Neural cell (in vitro differentiated cells): Measurements from ENCODE around the gene ATP5ME. TPM values are rescaled to one million over a fixed set of nuclear protein-coding genes. Genes with fewer than 3 reads are reported as not detected.
"Not testable (repeated sequence)": the region's sequence is repeated elsewhere in the genome, so short reads cannot be mapped to it uniquely, and the experiment has no call there.

ENCODE experiments used
- H2AFZ ChIP-seq: fragments of 200-600, 300-800 bp; sonication (generic), shearing (Covaris generic); 2 replicates; pipeline ENCODE4 v1.6.0; 2014; ENCODE audit warnings: low read depth, mild to moderate bottlenecking, antibody characterized with exemption, low read length, moderate library complexity
- H3F3A ChIP-seq: fragments of 200-600 bp; shearing (Covaris generic); 2 replicates; pipeline ENCODE4 v1.6.1; 2016; ENCODE audit warnings: mild to moderate bottlenecking, moderate library complexity, mixed read lengths, antibody characterized with exemption, low read length; ENCODE audit not compliant: insufficient read depth, poor library complexity, severe bottlenecking
- H3K27ac ChIP-seq: fragments of 200-600, 300-800 bp; sonication (generic), shearing (Covaris generic); 2 replicates; pipeline ENCODE4 v1.5.1; 2014; ENCODE audit warnings: mild to moderate bottlenecking, low read length, moderate library complexity
- H3K27me3 ChIP-seq: fragments of 300-800, 200-600 bp; sonication (generic), shearing (Covaris generic); 2 replicates; pipeline ENCODE4 v1.6.0; 2014; ENCODE audit warnings: mild to moderate bottlenecking, low read depth, low read length, moderate library complexity; ENCODE audit not compliant: insufficient read depth
- H3K36me3 ChIP-seq: fragments of 300-800, 200-600 bp; sonication (generic), shearing (Covaris generic); 2 replicates; pipeline ENCODE4 v1.5.1; 2014; ENCODE audit warnings: mild to moderate bottlenecking, antibody characterized with exemption, low read length, moderate library complexity; ENCODE audit not compliant: insufficient read depth
- H3K4me2 ChIP-seq: fragments of 300-800, 200-600 bp; sonication (generic), shearing (Covaris generic); 2 replicates; pipeline ENCODE4 v1.6.0; 2014; ENCODE audit warnings: mild to moderate bottlenecking, low read length
- H3K4me3 ChIP-seq: fragments of 300-800, 200-600 bp; sonication (generic), shearing (Covaris generic); 2 replicates; pipeline ENCODE4 v1.5.1; 2014; ENCODE audit warnings: mild to moderate bottlenecking, low read length, moderate library complexity
- H3K79me2 ChIP-seq: fragments of 200-600 bp; shearing (Covaris generic); replicated peaks from 2 replicates; pipeline ENCODE4 v1.6.0; 2014; ENCODE audit warnings: mild to moderate bottlenecking, low read length, moderate library complexity; ENCODE audit not compliant: insufficient read depth
- H3K9ac ChIP-seq: fragments of 300-800, 200-600 bp; sonication (generic), shearing (Covaris generic); 2 replicates; pipeline ENCODE4 v1.6.1; 2016; ENCODE audit warnings: mild to moderate bottlenecking, low read length, mixed read lengths
- H3K9me2 ChIP-seq: fragments of 200-600 bp; shearing (Covaris generic); 2 replicates; pipeline ENCODE4 v1.6.1; 2016; ENCODE audit warnings: mild to moderate bottlenecking, low read length, mixed read lengths; ENCODE audit not compliant: insufficient read depth
- H3K9me3 ChIP-seq: fragments of 200-600, 300-800 bp; sonication (generic), shearing (Covaris generic); 2 replicates; pipeline ENCODE4 v1.6.1; 2016; ENCODE audit warnings: mild to moderate bottlenecking, mixed run types, low read length, moderate library complexity, mixed read lengths
- H4K20me1 ChIP-seq: fragments of 200-600 bp; shearing (Covaris generic); 2 replicates; pipeline ENCODE4 v1.6.1; 2016; ENCODE audit warnings: mild to moderate bottlenecking, mixed run types; ENCODE audit not compliant: insufficient read depth
- CTCF ChIP-seq: fragments of 450-650 bp; IDR thresholded peaks from 2 replicates; pipeline ENCODE4 v1.5.1; 2014; ENCODE audit warnings: antibody characterized with exemption, mild to moderate bottlenecking, moderate library complexity; ENCODE audit not compliant: poor library complexity, severe bottlenecking
- EP300 ChIP-seq: fragments of 450-650 bp; conservative IDR thresholded peaks from 2 replicates; pipeline ENCODE4 v1.6.1; 2014; ENCODE audit warnings: antibody characterized with exemption, mild to moderate bottlenecking, moderate library complexity; ENCODE audit not compliant: poor library complexity, severe bottlenecking
- EZH2 ChIP-seq: fragments of 200-600, 300-800 bp; shearing (Covaris generic), sonication (generic); IDR thresholded peaks from 2 replicates; pipeline ENCODE4 v1.6.1; 2014; ENCODE audit warnings: antibody characterized with exemption, low read length, borderline replicate concordance, mild to moderate bottlenecking; ENCODE audit not compliant: insufficient read depth, poor library complexity, severe bottlenecking
- MXI1 ChIP-seq: fragments of 450-650 bp; conservative IDR thresholded peaks from 2 replicates; pipeline ENCODE4 v1.6.1; 2014; ENCODE audit warnings: antibody characterized with exemption, mild to moderate bottlenecking; ENCODE audit not compliant: poor library complexity, severe bottlenecking
- POLR2AphosphoS5 ChIP-seq: IDR thresholded peaks from 2 replicates; pipeline ENCODE4 v1.6.1; 2012
- RAD21 ChIP-seq: fragments of 450-650 bp; conservative IDR thresholded peaks from 2 replicates; pipeline ENCODE4 v1.6.1; 2014; ENCODE audit warnings: antibody characterized with exemption, mild to moderate bottlenecking, moderate library complexity
- REST ChIP-seq: IDR thresholded peaks from 2 replicates; pipeline ENCODE4 v1.6.1; 2012; ENCODE audit warnings: borderline replicate concordance
- SMC3 ChIP-seq: fragments of 450-650 bp; conservative IDR thresholded peaks from 2 replicates; pipeline ENCODE4 v1.6.1; 2014; ENCODE audit warnings: antibody characterized with exemption, mild to moderate bottlenecking, moderate library complexity; ENCODE audit not compliant: poor library complexity
- TAF1 ChIP-seq: IDR thresholded peaks from 2 replicates; pipeline ENCODE4 v1.6.1; 2012; ENCODE audit warnings: low read depth
- polyA plus RNA-seq: library from polyadenylated mRNA; depleted of rRNA; stranded (reverse); fragments of >200 nt; gene quantifications from 2 replicates; pipeline ENCODE4 v1.2.3, GENCODE V29; 2014

ATP5ME gene
- polyA plus RNA-seq, 1 donor from 2014 or later: 156 TPM

GRCh38 chr4:636628-637159, 37.4 kb downstream of the ATP5ME start (continued):
- no peak for TF ChIP-seq REST

- no peak overlapping the region for H3K27ac ChIP-seq
- H3F3A ChIP-seq: no peaks in the 10 kb centered on the region
- no peaks in the 10 kb centered on the region for H3K36me3 ChIP-seq
- H3K4me3 ChIP-seq: no peak overlapping the region
- no peak overlapping the region for H2AFZ ChIP-seq
- H3K4me2 ChIP-seq: no peak overlapping the region
- no peaks in the 10 kb centered on the region for H4K20me1 ChIP-seq
- H3K9ac ChIP-seq: no peak overlapping the region
- H3K79me2 ChIP-seq: no peaks in the 10 kb centered on the region
- H3K27me3 ChIP-seq: no peaks in the 10 kb centered on the region
- H3K9me2 ChIP-seq: no peaks in the 10 kb centered on the region
- TF ChIP-seq TAF1 (no peak), MXI1 (no peak), CTCF (no peak), REST (no peak), EZH2 (no peak), RAD21 (no peak), POLR2AphosphoS5 (no peak), SMC3 (no peak), EP300 (no peak)
- H3K9me3 ChIP-seq: no peaks in the 10 kb centered on the region
Observed at GRCh38 chr4:635851-636627, 38.0 kb downstream of the ATP5ME start.

GRCh38 chr4:635066-635835, 38.8 kb downstream of the ATP5ME start:
- H3K79me2 ChIP-seq, H3K9ac ChIP-seq, H3K36me3 ChIP-seq, H3K27ac ChIP-seq, H3K4me3 ChIP-seq, H4K20me1 ChIP-seq, H3K9me3 ChIP-seq, H3K27me3 ChIP-seq, H2AFZ ChIP-seq, H3K4me2 ChIP-seq, H3K9me2 ChIP-seq, H3F3A ChIP-seq: not testable (repeated sequence)
